ENCODE measurements around the gene LRFN4. TPM values are rescaled to one million over a fixed set of nuclear protein-coding genes. Genes with fewer than 3 reads are reported as not detected.

The LRFN4 gene
- total RNA-seq, 6 experiments from 2014 or later: 30.3 to 43.4 (median 34.6) TPM

DNA sequence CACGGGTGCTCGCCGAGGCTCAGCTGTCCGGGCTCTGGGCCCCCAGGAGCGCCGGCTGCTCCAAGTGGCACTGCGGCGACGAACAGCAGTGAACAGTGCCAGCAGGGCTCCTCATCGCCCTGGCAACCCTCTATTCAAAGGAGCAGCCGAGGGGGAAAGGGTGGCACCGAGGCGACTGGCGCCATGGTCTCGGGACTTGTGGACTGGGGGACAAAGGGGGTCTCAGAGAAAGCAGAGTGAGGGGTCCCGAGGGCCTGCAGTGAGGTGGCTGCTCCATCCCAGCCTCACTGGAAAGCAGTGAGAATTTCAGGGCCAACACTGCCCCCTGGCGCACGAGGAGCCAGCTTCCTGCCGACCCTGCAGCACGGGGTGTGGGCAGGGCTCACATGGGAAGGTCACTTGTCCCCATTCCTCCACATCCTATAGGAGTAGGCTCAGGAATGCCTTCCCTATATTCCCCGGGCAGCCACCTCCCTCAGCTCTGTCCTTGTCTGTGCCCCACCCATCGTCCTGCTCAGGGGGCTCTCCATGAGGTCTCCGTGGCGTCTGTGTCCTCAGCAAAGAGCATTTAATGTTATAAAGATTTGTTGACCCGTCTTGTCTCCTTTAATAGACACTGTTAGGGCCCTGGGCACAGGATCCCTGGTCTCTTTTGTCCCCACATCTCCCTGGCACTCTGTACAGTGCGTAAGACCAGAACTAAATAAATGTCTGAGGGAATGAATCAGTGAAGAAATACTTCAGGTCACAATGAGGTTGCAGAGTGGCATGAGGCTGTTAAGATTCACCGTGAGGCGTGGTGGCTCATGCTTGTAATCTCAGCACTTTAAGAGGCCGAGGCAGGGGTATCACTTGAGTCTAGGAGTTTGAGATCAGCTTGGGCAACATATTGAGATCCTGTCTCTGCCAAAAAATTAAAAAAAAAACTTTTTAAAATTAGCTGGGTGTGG is 26.4 kb downstream of the LRFN4 start:
- H3K9me3 Mint-ChIP-seq: no peaks in the 10 kb centered on the region
- peak overlapping the region; percentile 90 for H3K27ac Mint-ChIP-seq

GRCh38 chr11:66884443-66884842 is 27.6 kb downstream of the LRFN4 start:
- H3K4me1 Mint-ChIP-seq (ENCODE audit: low read depth): peaks cover 35% of the 10 kb centered on the region
- H3K27ac Mint-ChIP-seq: no peak overlapping the region
- H3K9me3 Mint-ChIP-seq: no peaks in the 10 kb centered on the region
- H3K36me3 Mint-ChIP-seq (ENCODE audit: low read depth): peaks cover 5% of the 10 kb centered on the region; the same call in 1 of the 2 replicates
- DNase-seq: no peak
- H3K27me3 Mint-ChIP-seq (ENCODE audit: insufficient read depth): peaks cover 6% of the 10 kb centered on the region
- no peak for TF ChIP-seq CTCF (IDR thresholded peaks at IDR 0.05)
- H3K4me3 Mint-ChIP-seq: no peak overlapping the region

More for the DNA sequence above, 26.4 kb downstream of the LRFN4 start:
- peak; percentile 83 for TF ChIP-seq CTCF (IDR thresholded peaks at IDR 0.05)
- peak; percentile 80 for DNase-seq
- Mint-ChIP-seq H3K4me3 (peak overlapping the region; percentile 64), H3K4me1 (ENCODE audit: low read depth) (peaks cover 39% of the 10 kb centered on the region), H3K36me3 (ENCODE audit: low read depth) (peaks cover 5% of the 10 kb centered on the region; the same call in 1 of the 2 replicates), H3K27me3 (ENCODE audit: insufficient read depth) (peaks cover 7% of the 10 kb centered on the region)

- peaks cover 35% of the 10 kb centered on the region for H3K4me1 Mint-ChIP-seq (ENCODE audit: low read depth)
- H3K4me3 Mint-ChIP-seq: no peak overlapping the region
- H3K27me3 Mint-ChIP-seq (ENCODE audit: insufficient read depth): peaks cover 3% of the 10 kb centered on the region
- no peak for DNase-seq
- no peak for TF ChIP-seq CTCF (IDR thresholded peaks at IDR 0.05)
- H3K9me3 Mint-ChIP-seq: no peaks in the 10 kb centered on the region
- H3K36me3 Mint-ChIP-seq (ENCODE audit: low read depth): peaks cover 5% of the 10 kb centered on the region; the same call in 1 of the 2 replicates
- no peak overlapping the region for H3K27ac Mint-ChIP-seq
Measured at GRCh38 chr11:66885469-66885868, 28.6 kb downstream of the LRFN4 start.

GRCh38 chr11:66885950-66886440 is 29.1 kb downstream of the LRFN4 start:
- peaks cover 31% of the 10 kb centered on the region for H3K4me1 Mint-ChIP-seq (ENCODE audit: low read depth)
- no peak for TF ChIP-seq CTCF (IDR thresholded peaks at IDR 0.05)
- DNase-seq: no peak
- peaks cover 3% of the 10 kb centered on the region for H3K27me3 Mint-ChIP-seq (ENCODE audit: insufficient read depth)
- H3K4me3 Mint-ChIP-seq: no peak overlapping the region
- no peak overlapping the region; the same call in 1 of the 2 replicates for H3K27ac Mint-ChIP-seq
- no peaks in the 10 kb centered on the region for H3K9me3 Mint-ChIP-seq
- peaks cover 5% of the 10 kb centered on the region; the same call in 1 of the 2 replicates for H3K36me3 Mint-ChIP-seq (ENCODE audit: low read depth)

DNA sequence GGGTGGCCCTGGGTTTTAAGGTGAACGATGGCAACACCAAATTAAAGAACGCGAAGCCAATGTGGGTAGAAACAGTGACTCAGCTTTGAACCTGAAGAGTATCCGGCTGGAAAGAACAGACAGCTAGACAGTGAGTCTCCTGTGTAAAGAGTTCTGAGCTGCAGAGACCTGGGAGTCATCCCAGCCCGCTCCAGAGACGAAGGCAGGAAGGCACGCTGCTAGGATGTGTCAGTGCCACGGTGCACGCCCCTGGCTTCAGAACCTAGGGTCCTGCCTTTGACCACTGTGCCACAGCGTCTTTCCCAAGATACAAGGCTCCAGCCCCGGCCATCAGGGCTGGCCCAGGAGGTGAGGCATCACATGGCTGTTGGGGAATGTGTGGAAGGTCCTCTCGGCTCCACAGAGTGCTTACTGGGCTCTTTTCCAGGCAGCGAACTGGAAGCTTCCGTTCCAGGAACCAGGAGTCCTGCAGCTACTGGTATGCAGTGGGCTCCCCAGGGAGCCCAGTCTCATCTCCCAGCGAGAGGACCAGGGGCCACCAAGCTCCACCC is 29.9 kb downstream of the LRFN4 start:
- TF ChIP-seq CTCF (IDR thresholded peaks at IDR 0.05): no peak
- Mint-ChIP-seq H3K4me1 (ENCODE audit: low read depth) (peaks cover 32% of the 10 kb centered on the region), H3K27me3 (ENCODE audit: insufficient read depth) (peaks cover 3% of the 10 kb centered on the region), H3K27ac (no peak overlapping the region), H3K9me3 (no peaks in the 10 kb centered on the region), H3K36me3 (ENCODE audit: low read depth) (peaks cover 7% of the 10 kb centered on the region), H3K4me3 (no peak overlapping the region)
- DNase-seq: no peak
